ENCODE data around the gene EFCC1.

EFCC1 gene

DNA sequence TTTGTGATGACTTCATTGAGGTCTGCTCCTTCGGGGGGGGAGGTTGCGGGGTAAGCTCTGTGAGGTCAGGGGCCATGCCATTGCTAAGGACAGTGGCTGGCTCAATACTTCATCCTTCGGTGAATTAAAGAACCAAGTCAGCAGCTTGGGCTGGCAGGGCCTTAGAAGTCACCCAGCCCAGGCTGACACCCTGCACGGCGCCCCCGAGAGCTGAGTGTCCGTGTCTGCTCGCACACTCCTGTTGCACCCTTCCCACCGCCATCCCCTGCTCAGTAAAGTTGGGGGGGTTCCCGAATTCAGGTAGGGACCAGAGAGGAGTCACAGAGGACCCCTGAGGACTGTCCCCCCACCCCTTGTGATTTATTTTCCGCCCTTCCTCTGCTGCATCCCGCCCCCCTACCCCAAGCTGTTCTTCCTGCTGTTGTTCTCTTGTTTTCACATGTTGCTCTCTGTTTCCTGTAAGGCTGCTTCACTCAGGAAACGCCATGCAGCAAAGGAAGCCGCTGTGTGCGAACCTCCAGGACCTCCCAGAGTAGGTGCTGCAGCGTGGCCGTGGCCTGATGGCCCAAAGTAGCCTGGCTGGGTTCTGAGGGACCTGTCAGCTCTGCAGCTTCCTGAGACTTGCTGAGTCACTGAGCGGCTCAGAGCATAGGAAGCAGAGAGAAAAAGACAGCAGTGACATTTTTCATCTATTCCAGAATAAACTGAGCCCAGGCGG lies 14.4 kb downstream of the EFCC1 start:
- DNase-seq = peak; percentile 65

DNA sequence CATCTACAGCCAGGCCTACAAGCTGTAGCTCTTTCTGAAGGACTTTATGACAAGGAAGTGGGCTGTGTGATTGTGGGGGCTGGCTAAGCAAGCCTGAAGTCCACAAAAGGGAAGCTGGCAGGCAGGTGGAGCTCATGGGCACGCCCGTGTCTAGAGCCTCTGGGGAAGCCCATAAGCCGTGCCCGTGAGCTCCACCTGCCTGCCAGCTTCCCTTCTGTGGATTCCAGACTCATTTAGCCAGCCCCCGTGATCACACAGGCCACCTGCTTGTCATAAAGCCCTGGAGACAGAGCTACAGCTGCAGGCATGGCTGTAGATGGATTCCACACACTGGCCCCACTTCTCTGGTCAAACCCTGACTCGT lies 15.2 kb downstream of the EFCC1 start:
- DNase-seq = peak; percentile 63

DNA sequence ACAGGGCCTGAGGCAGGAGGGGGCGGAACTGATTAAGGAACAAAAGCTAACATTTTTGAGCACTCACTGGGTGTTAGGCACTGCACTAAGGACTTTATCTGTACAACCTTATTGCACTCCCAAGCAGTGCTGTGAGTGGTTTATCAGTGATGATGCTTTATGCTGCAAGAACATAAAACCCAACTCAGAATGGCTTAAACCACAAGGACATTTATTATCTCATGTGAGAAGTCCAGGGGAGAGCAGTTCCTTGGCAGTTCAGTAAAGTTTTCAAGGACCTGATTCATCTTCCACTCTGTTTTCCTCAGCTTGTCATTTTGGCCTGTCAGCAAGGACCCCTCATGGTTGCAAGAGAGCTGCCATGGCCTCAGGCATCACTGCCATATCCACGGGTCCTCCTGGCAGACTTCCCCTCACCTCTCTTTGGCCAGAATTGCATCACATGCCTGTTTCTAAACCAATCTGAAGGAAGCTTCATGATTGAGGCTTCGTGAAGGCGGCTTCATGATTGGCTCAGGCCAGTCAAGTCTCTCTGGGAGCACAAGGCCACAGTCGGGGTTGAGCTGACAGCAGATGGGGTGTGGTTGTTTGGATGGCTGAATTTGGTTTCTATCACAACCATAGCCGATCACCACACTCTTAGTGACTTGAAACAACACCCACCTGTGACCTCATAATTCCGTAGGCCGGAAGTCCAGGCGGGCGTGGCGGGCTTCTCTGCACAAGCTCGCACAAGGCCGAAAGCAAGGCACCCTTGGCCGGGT lies 15.8 kb downstream of the EFCC1 start:
- DNase-seq = peak; percentile 24

DNA sequence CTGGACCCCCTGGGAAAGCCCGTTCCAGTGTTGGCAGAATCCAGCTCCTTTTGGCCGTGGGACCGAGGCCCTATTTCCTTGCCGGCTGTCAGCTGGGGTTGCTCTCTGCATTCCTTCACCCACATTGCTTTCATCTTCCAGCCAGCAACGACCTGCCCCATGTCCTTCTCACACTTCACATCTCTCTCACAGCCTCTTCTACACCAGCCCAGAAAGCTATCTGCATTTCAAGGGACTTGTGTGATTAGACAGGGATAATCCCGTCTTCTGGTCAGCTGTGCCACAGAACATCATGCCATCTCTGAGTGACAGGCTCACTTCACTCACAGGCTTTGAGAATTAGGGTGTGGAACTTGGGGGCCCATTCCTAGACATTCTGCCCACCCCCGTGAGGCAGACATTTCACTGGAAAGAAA lies 16.4 kb downstream of the EFCC1 start:
- no peak for DNase-seq

DNA sequence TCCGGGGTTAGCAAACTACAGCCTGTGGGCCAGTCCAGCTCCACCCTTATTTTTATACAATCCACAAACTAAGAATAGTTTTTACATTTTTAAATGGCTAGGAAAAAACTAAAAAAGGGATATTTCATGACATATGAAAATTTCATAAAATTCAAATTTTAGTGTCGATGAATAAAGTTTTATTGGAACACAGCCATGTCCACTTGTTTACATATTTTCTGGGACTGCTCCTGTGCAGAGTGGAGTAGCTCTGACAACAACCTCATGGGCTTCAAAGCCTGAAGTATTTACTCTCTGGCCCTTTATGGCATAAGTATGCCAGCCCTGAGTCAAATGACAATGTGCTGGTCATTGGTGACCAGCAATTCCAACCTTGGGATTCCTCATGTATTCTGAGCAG lies 17.2 kb downstream of the EFCC1 start:
- no peak for DNase-seq

DNA sequence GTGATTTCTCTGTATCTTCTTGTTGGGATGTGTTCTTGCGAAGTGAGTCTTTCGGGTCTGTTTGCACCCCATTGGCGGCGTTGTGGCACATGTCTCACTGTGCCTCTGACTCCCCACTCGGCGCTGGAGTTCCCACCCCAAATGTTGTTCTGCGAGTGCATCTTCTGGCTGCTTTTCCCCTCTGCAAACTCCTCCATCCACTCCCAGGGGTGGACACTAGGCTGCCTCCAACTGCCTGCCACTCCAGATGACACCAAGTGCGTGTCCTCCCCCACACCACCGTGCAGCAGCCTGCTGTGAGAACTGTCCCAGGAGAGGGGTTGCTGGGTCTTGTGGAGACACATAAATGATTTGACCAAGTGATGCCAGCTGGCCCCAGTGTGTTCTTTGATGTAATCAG lies 17.6 kb downstream of the EFCC1 start:
- no peak for DNase-seq

DNA sequence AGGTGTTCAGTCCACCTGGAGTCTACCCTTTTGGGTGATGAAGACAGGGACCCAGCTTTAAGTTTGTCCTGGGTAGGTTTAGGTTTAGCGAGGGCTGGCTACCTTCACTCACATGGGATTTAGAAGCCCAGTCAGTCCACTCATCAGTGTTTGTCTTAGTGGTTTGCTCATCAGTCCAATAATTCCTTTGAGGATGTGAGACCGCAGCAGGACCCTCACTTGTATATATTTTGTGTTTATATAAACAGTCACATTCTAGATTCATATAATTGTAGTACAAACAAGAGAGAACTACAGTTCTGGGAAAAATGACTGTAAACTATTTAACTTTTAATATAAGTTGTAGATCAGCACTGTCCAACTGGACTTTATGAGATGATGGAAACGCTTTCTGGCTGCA lies 18.2 kb downstream of the EFCC1 start:
- DNase-seq = no peak

DNA sequence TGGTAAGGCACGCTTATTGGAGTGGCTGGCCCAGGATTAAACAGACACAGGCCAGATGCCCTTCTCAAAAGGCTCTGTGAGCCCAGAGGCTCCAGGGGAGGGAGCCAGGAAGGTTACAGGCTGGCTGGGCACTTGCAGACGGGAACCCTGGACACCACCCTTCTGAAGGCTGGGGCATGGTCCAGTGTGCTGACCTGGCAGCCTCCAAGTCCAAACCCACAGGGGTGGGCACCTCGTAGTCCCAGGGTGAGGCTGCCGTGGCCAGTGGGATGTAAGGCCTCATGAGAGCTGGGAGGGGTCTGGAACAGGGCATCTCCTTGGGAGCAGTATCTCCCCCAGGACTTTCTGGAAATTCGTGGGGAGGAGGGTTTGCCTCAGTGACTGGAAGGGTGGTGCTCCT lies 19.6 kb downstream of the EFCC1 start:
- no peak for DNase-seq

DNA sequence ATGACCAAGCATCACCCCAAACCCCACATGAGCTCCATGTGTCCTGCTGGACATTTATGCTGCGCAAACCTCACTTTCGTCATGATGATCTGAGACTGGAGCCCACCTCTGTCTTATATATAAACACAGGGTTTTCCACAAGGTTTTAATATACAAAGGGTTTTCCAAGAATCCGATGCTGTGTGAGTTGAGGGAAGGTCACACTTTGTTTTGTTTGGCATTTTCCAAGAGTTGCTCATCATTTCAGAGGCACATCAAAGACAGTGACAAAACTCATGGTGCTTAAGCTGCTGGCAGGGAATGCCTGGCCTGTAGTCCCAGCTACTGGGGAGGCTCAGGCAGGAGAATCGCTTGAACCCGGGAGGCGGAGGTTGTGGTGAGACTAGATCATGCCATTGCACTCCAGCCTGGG lies 20.0 kb downstream of the EFCC1 start:
- DNase-seq = no peak

DNA sequence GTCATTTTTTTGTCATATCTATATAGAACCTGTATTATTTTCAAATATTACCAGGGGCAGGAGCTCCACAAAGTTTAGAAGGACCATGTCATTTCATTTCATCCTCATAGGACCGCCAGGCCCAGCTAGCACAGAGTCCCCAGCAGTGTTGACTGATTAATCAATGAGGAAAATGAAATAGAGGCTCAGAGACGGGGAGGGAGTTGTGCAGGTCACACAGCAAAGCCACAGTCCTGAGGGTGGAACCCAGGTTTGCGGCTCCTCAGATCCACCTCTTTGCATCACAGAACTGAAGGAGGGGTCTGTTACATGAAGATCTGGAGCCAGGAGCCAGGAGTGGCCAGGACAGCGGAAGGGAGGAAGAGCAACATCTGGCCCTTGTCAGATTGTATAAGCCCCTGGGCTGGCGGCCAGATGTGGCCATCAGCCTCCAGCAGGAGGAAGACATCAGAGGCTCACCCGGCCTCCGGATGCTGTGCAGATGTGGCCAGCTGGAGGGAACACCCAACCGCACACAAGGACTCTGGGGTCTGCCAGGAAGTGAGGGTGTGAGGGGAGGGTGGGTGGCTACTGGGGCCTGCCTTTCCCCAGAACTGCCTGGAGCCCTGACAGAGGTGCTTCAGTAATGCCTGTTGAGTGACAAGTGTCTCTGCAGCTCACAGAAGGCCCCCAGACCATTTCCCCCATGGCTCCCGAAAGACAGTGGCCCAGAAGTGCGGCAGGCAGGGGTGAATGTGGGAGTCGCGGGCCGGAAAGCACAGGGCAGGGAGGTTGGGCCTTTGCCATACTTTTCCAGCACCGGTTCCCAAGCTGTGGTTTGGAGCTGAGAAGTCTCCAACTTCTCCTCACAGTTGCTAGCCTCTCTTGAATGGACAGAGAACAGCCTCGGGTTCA lies 21.3 kb downstream of the EFCC1 start:
- DNase-seq = no peak

DNA sequence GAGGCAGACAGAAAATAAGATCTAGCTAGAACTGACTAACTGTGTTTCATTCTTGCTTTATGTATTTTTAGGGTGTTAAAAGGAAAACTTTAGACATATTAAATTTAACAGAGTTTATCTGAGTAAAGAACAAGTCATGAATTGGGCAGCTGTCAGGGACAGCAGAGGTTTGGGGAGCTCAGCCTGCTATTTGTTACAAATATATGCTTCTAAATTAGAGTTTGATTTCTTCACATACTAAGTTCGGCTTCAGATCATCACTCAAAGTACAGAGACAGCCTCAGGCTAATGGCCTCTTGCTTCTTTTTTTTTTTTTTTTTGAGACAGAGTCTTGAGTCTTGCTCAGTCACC lies 21.9 kb downstream of the EFCC1 start:
- DNase-seq = no peak

DNA sequence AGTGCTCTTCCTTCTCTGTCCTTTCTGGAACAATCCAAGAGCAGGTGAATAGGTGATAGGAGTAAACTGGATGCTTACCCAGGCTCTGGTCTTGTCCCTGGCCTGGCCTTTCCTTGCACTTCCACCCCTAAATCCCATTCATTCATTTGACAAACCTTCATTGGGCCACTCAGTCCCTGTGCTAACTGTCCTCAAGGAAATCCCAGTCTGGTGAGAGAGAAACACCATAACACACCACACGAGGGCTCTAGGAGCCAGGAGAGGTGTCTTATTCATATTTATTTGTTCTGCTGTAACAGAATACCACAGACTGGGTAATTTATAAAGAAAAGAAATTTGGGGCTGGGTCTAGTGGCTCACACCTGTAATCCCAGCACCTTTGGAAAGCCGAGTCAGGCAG lies 22.8 kb downstream of the EFCC1 start:
- DNase-seq = no peak

DNA sequence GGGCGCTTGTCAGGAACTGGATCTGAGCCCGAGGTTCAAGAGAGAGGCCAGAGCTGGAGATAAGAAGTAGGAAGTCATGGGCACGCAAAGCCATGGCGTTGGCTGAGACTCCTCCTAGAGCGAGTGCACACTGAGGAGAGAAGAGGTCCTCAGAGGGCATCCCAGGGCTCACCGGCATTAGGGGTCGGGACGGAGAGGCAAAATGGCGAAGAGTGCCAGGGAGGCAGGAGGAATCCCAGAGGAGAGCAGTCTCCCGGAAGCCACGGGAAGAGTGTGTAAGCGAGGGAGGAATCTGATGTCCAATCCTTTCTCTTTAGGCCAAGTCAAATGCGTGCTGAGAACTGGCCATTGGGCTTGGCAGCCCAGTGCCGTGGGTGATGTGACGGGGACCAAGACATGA lies 24.0 kb downstream of the EFCC1 start:
- no peak for DNase-seq

DNA sequence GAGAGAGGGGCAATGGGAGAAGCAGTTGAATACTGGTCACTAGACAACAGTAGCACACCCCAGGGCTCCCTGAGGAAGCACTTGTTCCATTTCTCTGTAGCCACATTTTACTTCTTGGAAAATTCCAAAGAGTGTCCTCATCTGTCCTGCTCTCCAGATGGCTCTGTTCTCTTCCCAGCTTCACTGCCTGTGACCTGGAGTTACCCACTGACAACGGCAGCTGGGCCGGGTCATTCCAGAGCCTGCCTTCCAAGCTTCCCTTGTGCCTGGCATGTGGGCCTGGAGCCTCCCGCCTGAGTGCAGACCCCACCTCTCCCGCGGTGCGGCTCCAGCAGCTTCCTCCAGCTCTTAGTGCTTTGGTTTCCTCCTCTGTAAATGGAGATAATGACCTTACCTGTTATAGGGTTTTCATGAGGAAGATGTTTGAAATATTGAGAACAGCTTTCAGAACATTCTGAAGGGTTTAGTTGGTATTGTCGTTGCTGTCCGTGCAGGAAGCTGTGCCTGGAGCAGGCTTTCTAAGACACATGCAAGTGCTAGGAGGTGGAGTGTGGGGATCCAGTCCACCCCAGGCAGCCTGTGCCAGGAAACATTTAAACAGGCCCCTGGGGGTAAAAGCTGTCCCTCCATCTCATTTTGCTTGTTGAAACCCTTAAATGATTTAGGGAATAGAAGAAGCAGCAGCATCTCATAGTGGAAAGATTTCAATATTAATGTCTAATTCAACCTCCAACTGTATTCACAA lies 24.8 kb downstream of the EFCC1 start:
- DNase-seq = no peak

DNA sequence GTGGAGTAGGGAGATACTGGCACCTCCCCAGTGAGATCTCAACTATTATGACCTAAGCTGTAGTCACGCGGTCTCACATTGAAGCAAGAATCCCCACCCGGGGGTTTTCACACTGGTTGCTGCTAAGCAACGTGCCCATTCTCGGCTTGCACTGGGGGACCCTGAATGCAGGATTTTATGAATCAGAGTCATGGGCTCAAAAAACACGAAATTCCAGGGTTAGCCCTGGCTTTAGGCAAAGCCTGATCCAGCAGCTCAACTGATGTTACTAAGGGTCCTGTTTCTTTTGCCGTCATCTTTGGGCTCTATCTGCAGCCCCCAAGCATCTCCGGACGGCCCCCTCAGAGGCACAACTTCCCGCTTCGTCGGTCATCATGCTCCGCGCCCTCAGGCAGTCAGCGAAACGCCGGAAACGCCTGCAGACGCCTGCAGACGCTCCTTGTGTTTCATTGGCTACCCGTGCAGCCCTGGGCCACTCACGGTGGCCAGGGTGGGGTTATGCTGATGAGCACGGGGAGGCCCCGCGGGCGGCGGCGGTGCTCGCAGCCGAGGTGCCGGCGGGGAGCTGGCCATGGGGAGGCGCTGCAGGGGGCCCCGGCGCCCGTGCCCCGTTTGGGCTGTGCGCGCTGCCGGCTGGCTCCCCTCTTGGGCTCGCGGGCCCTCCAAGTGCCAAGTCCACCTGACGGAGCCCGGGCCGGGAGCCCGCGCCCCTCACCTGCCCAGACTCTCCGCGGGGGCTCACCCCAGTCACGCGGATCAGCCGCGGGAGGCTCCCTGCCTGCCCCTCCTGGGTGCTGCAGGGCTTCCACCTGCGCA lies 25.8 kb downstream of the EFCC1 start:
- DNase-seq = peak; percentile 94

DNA sequence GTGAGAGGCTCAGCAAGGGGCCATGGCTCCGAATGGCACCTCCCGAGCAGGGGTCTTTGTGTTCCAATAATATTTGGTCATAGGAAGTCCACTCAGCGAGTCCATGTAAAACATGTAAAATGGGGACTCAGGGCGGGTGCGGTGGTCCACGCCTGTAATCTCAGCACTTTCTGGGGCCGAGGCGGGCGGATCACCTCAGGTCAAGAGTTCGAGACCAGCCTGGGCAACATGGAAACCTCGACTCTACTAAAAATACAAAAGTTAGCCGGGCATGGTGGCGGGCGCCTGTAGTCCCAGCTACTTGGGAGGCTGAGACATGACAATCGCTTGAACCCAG lies 26.4 kb downstream of the EFCC1 start:
- DNase-seq = no peak

DNA sequence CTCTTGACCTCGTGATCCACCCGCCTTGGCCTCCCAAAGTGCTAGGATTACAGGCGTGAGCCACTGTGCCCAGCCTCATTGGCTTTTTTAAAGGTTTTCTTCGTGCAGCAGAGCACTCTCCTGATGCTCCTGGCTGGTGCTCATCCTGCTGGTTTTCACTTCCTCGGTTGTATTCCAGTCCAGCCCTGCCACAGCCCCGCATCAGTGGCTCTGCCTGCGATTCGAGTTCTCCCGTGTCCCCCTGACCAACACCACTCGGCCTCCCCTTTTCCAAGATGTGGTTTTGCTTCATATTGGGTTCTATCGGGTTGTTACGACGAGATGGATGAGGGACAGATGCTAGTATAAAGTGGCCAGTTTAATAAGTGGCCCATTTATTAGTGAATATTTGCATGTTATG lies 27.8 kb downstream of the EFCC1 start:
- no peak for DNase-seq

DNA sequence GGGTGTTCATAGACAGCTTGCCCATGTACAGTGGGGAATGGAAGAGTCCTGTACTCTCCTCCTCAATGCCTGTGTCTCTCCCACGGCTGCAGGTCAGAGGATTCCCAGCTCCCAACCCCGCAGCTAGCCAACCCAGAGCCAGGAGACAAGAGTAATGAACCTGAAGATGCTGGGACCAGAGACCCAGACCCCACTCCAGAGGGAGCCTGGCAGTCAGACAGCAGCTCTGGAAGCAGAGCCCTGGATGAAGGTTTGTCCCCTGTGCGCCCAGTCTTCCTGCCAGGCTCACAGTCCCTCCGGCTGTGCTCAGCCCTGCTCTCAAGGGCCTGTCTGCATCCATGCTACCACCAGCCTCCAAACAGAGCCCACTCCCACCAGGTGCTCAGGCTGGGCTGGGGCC lies 29.5 kb downstream of the EFCC1 start:
- DNase-seq = no peak

DNA sequence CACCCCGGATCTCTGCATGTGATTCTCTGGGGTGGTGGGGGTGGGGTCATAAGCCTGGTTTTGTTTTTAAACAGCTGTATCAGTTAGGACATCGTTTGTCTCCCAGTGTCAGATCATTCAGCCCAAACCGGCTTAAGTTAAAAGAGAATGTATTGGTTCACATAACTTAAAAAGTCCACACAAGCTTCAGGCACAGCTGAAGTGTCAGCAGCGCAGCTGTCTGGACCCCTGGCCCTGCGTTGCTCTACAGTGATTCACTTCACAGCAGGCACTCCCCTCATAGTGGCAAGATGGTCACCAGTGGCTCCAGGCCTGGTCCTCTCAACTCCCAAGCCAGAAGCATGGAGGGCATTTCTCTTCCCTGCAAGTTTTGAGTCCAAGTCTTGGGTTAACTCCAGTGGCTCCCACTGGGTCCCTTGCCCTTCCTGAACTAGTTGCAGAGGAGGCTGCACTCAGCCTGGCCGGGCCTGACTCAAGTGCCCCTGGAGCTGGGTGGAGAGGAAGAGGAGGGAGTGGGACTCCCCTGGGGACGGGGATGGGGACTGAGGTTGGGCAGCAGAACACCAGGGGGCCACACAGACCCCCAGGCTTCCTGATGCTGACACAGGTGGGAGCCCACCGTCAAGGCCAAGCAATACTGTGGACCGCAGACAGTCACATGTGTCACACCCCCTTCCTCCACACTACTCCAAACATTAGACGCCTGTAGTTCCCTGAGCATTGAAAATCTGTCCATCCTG lies 30.5 kb downstream of the EFCC1 start:
- DNase-seq = no peak

DNA sequence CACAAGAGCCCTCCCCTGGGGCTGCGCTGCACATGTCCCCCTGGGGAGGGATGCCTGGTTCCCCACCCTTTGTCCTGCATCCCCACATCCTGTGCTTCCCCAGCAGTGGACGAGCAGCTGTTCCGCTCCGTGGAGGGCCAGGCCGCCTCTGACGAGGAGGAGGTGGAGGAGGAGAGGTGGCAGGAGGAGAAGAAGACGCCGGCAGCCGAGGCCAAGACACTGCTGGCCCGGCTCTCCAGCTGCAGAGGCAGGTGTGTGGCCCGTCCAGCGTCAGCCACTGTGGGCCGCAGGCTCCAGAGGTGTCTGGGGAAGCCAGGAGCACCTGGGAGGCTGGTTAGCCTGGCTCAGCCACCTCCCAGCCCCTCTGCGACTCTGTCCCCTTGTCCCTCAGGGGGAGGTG lies 31.6 kb downstream of the EFCC1 start:
- no peak for DNase-seq

DNA sequence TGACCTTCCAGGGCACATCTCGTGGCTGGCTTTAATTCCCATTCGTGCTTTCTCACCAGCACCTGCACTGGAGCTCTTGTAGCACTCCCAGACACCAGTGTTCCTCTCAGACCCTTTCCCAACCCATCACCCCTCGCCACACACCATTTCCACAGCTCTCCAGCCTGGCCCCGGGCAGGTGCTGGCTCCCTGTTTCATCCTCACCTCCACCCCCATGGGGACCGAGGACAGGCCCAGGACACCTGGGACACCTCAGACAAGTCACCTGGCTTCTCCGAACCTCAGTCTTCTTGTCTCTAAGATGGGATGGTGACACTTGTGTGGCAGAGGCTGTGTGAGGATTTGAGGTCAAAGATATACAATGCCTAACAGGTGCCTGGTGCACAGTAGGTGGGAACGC lies 32.0 kb downstream of the EFCC1 start:
- DNase-seq = no peak
